GM21737 (cell line): Measurements from ENCODE around the gene ELMOD3.
"Not testable (repeated sequence)": the region's sequence is repeated elsewhere in the genome, so short reads cannot be mapped to it uniquely, and the experiment has no call there.

Experiments
- ATAC-seq: cut with Tn5 transposase; IDR thresholded peaks from one replicate; pipeline ENCODE4 v1.9.1; 2021; ENCODE audit warnings: mild to moderate bottlenecking, moderate library complexity; ENCODE audit not compliant: unreplicated experiment

The ELMOD3 gene

DNA sequence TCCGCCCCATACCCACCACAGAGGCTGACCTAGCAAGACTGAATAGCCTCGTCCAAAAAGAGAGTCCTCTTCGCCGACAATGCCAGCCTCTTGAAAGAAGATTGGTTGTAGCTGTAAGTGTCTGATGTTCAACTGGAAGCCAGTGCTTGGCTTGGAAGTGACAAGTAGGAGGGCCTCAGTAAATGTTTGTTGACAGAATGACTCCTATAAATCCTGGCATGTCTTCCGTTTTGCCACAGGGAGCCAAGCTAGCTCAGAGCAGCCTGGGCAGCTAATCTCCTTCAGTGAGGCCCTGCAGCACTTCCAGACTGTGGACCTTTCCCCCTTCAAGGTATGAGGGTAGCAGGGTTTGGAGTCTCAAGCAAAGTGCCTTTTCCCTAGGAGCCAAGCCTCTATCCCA is 14.9 kb downstream of the ELMOD3 start:
- no peak for ATAC-seq

DNA sequence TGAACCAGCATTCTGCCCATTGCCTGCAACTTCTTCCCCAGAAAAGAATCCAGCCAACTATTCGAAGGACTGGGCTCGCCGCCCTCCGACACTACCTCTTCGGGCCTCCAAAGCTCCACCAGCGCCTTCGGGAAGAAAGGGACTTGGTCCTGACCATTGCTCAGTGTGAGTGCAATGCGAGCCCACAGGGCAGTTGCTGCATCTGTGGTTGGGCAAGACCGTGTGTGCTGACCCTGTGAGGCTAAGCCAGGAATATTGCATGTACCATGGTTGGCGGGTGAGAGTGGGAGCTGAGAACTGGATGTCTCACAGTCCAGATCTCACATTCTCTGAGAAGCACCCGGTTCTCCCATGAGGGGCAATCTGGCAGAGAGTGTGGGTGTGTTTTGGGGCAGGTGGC is 16.5 kb downstream of the ELMOD3 start:
- ATAC-seq = no peak

DNA sequence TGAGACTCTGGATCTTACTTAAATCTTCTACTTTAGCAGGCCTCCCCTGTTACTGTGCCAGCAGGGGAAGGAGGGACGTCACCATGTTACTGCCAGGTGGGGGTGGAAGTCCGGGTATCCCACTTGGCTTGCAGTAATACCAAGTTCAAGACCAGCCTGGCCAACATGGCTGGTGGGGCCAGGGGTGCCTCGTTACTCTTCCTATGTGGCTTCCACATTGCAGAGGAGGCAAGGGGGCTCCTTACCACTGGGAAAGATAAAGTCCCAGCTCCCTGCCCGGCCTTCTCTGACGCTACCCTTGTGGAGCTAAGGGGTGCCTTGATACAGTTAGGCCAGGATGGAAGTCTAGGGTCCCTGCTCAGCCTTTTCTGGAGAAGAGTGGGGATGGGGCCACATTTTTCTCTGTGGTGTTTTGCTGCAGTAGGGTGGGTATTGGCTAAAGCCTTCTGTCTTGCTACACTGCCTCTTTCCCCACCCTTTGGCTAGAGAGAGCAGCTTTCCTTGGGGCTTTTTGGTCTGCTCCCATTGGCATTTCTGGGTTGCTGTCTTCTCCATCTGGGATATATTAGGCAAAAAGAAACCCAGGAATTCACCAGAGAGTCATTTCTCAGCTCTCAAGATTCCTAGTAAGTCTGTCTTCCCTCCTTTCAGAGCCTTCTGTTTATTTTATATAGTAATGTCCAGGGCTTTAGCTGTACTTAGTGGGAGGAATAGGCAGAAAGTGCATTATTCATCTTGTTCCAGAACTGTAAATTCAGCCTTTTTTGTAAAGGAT is 21.9 kb downstream of the ELMOD3 start:
- no peak for ATAC-seq

DNA sequence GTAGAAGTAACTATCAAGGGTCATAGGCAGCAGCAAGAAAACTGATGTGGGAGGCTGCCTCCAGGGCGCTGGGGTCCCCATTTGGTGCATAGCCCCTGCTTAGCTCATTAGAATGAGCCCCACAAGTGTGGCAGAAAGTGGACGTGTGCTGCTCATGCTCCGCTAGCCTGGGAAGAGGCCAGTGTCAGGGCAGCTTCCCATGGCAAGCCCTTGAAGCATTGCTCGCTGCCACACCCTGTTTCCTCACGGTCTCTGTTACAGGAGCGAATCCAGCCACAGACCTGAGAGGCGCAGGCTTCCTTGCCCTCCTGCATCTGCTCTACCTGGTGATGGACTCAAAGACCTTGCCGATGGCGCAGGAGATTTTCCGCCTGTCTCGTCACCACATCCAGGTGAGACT is 22.5 kb downstream of the ELMOD3 start:
- no peak for ATAC-seq

DNA sequence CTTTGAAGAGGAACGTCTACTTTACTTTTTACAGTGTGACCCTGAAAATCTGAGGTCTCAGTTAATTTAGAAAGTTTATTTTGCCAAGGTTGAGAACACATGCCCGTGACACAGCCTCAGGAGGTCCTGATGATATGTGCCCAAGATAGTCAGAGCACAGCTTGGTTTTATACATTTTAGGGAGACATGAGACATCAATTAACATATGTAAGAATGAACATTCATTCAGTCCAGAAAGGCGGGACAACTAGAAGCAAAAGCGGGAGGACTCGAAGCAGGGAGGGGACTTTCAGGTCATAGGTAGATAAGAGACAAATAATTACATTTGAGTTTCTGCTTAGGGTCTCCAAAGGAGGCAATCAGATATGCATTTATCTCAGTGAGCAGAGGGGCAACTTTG is 23.7 kb downstream of the ELMOD3 start:
- no peak for ATAC-seq

DNA sequence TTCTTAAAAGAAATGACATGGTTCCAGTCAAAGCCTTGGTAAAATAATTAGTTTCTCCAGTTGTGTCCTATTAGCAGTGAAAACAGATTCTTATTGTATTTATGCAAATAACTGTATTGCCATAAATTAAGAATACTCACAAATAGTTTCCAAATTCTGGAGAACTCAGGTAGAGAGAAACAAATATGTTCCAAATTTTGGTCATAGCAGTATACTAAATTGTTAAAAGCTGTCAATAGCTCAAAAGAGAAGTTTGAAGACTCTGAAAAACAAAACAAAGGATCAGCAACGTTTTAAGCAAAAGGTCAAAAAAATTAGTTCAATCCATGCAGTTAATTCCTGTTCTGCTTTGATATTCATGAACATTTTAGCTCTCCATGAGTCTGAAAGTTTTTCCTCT is 25.5 kb downstream of the ELMOD3 start:
- no peak for ATAC-seq

DNA sequence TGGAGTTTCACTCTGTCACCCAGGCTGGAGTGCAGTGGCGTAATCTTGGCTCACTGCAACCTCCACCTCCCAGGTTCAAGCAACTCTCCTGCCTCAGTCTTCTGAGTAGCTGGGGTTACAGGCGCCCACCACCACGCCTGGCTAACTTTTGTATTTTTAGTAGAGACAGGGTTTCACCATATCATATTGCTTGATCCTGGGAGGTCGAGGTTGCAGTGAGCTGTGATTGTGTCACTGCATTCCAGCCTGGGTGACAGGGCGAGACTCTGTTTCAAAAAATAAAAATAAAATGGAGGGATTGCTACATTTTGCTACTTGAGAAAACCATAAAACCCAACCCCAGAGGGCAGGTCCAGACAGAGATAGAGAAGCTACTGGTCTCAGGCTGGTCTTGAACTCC is 28.6 kb downstream of the ELMOD3 start:
- ATAC-seq = not testable (repeated sequence)

DNA sequence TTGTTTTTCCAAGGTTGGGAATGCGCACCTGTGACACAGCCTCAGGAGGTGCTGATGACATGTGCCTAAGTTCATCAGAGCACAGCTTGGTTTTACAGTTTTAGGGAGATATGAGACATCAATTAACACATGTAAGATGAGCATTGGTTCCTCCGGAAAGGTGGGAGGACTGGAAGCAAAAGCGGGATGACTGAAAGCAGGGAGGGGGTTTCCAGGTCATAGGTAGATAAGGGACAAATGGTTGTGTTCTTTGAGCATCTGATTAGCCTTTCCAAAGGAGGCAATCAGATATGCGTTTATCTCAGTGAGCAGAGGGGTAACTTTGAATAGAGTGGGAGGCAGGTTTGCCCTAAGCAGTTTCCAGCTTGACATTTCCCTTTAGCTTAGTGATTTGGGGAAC is 29.3 kb downstream of the ELMOD3 start:
- no peak for ATAC-seq

DNA sequence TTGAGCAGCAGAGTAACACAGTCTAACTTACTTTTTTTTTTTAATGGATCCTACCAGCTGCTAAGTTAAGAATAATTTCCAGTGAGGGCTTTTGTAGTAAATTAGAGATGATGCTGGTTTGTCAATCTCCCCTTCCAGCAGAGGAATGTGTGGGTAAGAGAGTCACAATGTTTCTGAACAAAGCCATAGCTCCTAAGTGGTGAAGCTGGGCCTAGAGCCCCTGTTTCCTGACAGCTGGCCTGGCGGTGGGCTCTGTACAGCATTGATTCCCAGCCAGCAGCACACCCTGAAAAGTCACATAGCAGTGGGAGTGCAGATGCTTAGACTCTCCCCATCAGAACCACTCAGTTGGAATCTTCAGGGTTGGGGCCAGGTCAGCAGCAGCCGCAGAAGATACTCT is 31.2 kb downstream of the ELMOD3 start:
- ATAC-seq = no peak

DNA sequence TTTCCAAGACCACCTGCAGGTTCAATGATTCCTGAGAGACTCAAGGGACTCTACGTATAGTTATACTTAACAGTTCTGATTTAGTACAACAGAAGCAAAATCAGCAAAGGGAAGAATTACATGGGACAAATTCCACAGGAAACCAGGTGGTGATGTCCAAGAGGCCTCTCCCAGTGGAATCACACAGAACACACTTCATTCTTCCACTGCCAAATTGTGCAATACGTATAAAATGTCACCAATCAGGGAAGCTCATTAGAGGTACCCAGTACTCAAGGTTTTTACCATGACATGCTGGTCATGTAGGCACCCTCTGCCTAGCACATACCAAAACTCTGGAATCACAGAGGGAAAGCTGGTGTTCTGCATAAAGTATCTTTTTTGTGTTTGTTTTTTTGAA is 33.2 kb downstream of the ELMOD3 start:
- no peak for ATAC-seq

DNA sequence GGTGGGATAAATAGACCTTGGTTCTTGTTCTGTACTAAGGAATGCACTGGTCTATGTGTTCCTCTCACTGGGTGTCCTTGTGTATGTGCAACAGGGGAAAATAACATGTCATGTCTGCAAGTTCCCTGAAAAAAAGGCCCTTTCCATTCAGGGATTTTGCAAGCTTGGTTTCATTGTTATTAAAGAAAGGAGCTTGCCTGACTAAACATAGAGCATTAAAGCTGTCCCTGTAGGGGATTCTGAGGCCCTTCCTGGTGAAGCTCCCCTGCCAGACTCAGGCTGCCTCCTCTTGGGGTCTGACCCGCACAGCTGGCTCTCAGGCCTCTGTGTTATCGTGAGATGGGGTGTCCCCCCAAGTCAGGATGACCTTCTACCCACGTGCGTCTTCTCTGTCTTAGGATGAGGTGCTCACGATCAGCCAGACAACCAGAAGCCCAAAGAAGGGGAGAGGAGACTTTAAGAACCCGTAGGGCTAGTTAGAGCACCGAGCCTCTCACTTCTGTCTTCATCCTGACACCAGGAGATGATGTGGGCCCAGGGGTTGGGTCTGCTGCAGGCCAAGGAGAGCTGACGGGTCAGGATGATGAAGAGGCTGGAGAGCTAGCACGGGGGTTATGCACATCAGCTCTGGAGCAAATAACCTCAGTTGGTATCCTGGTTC is 34.4 kb downstream of the ELMOD3 start:
- ATAC-seq = no peak

DNA sequence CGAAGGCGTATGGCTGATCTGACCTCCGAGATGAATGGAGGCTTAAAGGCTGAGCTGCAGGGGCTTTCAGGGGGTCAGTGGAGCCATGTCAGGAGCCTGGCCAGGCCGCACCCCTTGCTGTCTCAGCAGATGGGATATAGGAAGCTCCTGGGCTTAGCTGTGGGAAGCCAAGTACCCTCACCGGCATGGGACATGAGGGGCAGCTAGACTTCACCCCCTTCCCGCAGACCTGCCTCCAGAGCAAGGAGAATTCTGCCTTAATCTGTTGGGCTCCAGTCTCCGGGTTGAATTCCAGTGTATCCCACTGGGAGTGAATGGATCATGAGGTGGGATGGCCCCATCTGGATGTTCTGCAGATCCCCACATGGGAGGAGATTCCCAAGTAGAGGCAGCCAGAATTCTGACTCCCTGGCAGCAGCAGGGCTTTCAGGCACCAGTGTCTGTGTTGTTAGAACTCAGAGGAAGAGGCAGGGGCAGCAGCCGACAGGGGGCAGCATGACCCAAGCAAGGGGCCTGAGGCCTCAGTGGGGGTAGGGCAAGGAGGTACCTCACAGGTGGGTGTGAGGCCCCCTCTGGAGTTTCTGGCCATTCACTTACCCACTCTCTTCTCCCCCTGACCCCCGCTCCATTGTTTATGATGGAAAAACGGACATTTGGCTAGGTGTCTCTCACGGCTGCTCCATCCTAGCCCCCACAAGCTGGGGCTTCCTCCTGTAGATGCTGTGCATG is 36.5 kb downstream of the ELMOD3 start:
- ATAC-seq = no peak

DNA sequence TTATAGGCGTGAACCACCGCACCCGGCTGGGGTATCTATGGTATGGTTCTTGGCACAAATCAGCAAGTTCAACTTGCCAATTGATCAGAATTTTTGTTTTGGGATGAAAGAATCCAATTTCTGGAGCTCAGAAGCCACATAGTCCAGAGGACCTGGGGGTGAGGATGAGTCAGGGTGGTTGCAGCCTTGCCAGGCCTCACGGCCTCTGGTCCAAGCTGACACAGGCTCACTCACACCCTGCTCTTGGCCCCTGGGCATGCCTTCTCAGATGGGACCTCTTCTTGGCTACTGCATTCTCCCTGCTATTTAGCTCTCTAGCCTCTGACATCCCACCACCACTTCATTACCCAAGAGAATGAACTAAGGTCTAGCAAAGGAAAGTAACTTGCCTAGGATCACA is 39.3 kb downstream of the ELMOD3 start:
- no peak for ATAC-seq

DNA sequence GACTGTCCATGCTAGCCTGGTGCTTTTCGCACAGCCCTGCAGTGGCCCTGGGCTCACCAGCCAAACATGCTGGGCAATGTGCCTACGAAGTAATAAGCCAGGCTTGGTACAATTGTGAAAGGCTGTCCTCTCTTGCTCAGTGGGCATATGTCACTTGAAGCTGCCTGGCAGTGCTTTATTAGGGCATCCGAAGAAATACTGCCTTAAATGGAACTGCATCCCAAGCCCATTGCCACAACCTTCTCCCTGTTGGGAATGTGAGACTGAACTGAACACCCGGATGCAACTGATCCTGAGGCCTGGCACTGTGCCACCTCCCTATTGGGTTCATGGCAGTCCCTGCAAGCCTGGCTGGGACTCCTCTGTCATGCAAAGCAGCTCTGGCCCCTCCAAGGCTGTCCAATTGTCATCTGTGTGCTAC is 39.7 kb downstream of the ELMOD3 start:
- no peak for ATAC-seq

DNA sequence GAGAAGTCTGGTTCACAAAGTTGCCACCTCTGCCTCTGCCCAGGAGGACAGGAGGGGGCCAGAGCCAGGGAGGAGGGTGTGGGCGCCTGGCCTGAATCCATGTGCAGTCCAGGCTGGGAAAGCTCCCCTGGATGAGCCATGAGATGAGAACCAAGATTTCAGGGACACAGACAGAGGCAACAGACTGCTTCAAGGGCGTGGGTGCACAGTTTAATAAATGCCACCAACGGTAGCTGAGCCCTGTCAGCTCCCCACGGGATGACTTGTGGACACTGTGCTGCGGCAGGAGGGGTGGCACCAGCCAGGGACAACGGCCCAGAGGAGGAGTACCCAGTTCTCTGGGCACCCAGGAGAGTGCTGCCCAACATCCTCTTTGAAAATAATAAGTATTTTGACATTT is 40.4 kb downstream of the ELMOD3 start:
- no peak for ATAC-seq

DNA sequence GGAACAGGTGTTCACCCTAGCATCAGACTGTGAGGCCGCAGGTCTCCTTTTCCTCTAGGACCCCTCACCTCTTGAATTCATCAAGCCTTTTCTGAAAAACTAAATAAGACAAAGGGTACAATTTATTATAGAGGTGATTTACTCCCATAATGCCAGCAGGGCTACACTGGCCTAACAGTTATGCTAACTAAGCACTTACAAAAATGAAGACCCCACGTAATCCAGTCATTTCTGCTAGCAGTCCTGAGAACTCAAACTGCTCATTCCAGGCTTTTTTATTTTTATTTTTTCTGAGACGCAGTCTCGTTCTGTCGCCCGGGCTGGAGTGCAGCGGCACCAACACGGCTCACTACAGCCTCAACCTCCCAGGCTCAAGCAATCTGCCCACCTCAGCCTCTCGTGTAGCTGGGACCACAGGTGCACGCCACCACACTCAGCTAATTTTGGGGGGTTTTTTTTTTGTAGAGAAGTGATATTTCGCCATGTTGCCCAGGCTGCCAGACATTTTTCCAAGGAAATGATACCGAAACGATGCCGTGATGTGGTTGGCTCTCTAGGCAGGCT is 41.4 kb downstream of the ELMOD3 start:
- no peak for ATAC-seq

DNA sequence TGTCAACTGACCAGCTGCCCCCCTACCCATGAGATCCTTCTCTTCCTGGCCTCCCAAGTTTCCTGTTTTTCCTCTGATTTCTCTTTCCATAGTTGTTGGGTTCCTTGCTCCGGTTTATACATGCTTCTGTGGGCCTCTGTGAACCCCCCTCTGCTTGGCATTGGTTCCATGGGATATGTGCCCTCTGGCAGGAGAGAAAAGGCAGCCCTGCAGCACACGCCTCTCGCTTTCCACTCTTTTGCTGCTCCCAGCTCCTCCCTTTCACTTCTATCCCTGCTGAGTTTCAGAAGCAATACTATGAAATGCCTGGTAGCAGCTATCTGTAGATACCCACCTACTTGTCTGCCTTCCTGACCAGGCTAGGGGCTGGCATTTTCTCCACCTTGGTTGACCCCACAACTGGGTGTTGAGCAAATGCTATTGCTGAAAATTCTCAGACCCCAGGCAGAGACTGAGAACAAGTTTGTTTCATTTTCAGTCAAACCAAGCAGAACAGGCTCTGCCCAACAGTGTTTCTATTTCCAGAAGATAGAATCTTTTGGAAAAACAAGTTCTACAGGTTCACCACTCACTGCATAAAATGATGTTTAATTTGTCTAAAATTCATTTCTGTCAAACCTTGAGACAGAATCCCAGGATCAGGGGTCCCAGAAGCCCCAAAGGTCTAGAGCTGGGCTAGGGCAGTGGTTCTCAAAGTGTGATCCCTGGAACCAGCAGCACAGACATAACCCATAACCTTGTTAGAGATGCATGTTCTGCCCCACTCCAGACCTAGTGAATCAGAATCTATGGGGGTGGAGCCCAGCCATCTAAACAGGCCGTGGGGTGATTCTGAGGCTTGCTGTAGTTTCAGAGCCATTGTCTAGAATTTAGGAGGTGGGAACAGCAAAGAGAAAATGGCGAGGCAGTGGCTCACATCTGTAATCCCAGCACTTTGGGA is 42.2 kb downstream of the ELMOD3 start:
- ATAC-seq = no peak

DNA sequence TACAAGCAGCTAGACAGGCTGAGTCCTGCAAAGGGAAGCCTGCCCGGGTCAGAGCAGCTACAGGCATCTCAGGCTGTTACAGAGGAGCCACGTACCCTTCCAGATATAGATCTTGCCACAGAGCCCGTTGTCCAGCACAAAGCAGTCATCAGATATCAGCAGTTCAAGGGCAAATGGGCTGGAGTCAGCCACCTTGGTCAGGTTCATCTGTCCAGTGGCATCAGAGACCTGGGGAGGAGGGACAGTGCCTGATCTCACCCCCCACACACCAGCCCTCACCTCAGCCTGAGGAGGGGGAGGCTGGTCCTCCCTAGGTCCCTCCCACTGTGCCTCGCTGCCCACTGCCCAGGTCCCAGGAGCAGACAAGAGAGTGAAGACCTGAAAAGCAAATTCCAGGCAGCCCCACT is 43.4 kb downstream of the ELMOD3 start:
- no peak for ATAC-seq

DNA sequence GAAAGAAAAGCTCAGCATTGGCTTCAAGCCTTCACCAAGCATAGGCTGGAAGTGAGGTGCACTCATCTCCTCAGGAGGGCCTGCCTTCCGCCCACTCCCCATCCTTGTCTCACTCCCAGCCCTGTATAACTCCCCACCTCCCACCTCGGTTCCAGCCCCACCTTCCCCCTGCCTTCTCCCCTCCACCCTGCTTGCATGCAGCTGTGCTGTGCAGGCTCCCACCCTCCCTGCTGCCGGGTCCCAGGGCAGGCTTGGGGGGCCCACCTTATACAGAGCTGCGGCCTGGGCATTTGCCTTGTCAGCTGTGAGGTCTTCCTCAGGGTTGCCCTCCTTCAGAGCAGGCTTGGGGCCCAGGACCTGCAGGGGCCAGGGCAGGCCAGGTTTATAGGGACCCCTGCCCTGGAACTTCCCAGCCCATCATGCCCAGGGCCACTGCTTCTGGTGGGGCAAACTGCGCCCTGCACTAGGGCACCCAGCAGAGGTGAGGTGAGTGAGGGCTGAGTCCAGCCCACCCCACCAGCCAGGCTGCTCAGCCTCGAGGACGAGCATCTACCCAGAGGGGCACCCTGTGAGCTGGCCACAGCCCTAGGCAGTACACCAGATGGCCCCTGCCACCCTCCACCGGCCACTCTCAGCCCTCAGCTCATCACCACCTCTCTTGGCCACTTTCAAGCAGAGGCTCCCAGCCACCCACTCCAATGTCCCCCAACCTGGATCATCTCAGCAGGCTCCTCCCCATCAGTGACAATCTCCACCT is 44.0 kb downstream of the ELMOD3 start:
- ATAC-seq = no peak

DNA sequence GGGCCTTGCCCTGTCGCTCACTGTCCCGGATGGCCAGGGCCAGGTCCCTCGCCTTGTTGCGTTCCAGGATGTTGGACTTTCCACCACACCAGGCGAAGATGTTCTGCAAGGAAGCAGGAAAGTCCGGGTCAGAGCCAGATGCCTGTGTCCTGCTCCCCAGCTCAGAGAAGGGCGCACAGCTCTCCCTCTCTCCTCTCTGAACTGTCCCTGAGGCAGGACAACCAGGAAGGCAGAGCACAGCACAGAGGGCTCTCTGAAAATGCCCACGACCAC is 44.5 kb downstream of the ELMOD3 start:
- ATAC-seq = no peak
